ENCODE data around the gene OR2V1.
A peak's percentile ranks its signal among the peaks of the same experiment; 100 is the strongest.
"Not testable (repeated sequence)": the region's sequence is repeated elsewhere in the genome, so short reads cannot be mapped to it uniquely, and the experiment has no call there.

Gene OR2V1

DNA sequence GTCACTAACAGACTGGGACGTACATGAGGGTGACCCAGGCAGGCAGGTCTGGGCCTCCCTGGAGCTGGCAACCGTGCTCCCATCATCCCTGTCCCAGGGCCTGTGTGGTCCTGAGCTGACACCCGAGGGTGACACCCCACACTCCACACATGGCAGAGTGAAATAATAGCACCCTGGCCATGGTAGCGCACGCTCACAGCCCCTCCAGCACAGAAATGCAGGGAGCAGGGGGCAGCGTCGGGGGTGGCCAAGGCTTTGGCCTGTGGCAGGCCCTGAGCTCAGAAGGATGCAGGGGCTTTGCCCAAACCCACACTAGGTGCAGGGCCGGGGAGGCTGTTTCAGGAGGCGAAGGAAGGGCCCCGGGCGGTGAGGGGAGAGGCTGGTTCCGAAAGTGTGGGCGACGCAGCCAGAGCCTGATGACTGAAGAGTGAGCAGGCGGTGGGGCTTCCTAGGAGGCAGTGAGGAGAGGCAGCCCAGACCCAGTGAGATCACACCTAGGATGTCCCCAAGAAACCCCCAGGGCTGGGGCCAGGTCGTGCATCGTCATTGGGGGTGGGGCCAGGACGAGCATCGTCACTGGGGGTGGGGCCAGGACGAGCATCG, 29.3 kb upstream of the OR2V1 start:
- peak; percentile 88 to 89 for DNase-seq

DNA sequence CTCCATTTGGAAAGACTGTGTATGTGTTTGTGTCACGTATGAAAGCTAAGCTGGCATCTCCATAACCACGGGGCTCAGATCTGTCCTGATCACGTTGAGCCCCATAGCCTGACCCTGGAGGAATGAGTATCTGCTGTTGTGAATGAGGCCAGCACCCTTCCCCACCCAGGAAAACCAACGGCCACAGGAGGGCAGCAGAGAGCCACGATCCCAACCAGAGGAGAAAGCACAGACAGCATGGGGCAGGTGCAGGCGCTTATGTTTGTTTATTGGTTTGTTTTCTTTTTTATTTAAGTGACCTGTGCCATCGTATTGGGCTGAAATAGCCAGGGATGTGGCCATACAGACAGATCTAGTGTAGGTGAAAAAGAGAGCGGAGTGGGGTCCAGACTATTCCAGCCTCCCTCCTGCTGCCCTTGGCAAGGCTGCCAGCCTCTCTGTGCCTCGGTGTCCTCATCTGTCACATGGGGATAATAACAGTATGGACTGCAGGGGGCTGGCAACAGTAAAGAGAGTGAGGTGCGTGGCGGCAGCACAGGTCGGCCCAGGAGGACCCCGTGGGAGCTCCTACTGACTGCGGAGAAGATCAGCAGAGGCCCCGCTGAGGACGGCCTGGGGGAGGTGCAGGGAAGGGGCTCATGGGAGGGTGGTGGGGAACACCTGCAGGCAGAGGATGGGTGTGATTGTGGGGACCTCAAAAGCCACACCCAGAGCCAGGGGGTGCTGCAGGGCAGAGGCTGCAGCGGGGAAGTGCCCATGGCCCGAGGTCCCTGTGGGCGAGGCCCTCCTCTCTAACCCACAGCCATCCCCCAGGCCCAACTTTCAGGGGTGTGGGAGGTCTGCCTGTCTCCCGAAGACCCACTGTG, 28.6 kb upstream of the OR2V1 start:
- DNase-seq = peak; percentile 89 to 91

DNA sequence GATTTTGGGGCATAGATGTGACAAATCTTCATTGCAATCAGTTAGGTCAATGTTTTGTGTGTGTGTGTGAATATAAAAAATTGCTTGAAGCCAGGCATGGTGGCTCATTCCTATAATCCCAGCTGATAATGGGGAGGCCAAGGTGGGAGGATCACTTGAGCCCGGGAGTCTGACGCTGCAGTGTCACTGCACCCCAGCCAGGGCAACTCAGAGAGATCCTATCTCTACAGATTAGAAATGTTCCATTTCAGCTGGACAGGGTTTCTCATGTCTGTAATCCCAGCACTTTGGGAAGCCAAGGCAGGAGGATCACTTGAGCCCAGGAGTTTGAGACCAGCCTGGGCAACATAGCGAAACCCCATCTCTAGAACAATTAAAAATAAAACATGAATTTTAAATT, 27.9 kb upstream of the OR2V1 start:
- no peak for DNase-seq

DNA sequence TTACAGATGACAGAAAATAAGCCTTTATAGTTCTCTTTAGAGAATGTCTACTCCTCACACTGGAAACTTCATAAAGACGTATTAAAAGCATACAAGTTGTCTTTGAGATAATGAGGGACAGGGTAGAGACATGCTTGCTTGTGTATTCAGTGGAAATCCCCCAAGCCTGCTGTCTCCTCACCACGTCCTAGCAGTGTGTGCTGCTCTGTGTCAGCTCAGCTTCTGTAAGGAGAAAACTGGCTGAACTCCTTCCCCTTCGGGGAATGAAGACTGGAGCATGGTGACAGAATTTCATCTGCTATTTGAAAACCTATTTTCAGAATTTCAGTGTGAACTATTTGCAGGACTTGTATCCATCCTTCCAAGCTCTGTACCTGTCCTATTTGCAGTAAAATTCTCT, 25.8 kb upstream of the OR2V1 start:
- DNase-seq = no peak

DNA sequence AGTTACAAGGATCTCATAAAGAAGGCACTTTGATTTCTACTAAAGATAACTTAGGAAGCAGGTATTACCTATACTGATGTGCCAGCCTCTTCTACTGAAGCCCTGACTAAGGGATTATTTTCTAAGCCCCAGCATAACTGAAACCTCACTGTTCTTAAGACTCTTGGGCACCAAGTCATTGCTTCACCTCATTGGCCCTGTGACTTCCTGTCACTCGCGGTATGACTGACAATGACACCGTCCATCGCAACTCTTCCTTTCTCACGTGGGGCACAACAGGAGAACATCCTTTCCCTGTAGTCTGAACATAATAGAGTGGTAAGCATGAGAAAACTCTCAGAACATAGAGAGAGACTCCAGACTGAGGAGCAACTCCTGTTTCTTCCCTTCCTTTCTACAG, 22.8 kb upstream of the OR2V1 start:
- no peak for DNase-seq

DNA sequence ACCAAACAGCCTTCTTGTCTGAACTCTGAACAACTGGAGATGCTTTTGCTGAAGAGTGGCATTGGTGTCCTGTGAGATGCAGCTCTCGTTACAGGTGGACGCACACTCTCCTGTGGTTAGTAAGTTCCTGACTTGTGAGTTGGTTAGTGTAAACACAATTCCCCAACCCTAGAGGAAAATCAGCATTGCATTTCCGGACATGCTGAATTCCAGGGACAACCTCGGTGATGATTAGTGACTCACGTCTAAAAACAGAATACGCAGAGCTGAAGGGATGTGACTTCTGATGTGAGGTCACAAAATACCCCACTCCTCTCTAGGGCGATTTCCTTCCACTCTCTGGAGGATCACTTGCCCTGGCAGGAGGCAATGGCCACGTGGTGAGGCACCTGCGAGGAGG, 21.4 kb upstream of the OR2V1 start:
- no peak for DNase-seq

DNA sequence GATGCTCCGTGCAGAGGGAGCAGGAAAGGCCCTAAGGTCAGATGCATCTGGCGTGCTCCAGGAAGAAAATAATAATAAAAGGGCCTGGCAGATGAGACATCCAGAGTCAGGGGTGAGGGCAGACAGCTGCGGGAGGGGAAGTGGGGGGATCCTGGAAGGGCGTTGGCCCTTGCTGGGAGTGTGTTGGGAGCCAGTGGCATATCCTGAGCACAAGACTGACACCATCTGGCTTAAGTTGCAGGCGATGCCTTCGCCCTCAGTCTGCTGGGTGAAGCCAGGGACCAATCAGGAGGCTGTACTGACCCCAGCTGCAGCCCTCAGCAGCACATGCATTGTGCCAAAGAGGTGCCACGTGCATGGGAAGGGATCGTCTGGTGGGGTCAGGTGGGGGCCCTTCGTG, 20.2 kb upstream of the OR2V1 start:
- no peak for DNase-seq

DNA sequence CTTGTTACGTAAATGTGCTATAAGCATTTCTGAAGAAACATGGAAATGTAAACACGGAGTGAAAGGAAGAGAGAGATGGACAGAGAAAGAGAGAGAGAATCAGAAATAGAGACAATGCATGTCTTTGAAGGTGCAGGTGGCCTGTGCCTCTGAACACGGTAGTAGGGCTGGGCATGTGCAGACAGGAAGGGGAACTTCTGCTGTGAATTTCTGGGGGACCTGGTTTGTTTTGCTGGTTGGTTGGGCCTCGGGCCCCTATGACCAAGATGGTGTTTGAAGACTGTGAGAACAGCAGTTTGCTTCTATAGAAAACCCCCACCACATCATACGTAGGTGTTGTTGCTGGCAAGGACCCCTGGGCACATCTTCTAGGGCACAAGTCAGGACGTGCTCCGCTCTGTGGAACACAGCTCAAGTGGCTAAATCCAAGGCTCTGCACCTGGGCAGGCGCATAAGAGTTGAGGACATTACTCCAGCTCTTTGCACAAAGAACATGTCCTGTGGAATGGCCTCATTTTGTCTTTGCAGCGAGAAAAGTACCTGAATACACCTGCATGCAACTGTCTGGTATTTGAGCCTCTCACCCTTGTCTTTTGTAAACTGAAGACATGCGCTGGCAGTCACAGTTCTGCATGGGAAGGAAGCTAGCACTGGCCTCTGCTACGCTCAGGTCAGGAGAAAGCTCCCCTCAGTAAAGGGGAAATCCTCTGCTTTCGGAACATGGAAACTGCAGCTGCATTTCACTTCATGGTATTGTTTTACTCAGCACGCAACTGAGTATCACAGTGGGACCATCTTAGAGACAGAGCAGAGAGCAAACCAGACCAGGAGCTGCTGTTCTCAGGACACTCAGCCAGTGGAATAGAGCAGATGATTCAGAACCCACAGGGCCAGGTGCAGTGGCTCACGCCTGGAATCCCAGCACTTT, 19.1 kb upstream of the OR2V1 start:
- no peak for DNase-seq

DNA sequence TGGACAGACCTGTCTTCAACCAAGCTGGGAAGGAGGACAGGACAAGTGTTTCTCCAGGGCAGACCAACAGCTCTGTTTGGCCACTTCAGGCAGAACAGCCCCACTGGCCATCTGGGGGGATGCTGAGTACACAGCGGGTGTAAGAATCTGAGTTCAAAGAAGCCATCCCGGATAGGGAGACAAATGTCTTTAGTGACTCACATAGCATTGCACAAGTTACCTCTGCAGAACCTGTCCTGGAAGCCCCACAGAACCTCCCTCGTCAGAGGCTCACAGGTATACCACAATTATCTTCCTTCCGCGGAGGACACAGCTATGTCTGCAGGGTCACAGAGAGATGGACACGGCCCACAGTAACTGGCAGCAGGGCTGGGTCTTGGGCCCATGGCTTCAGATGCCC, 18.4 kb upstream of the OR2V1 start:
- DNase-seq = no peak

DNA sequence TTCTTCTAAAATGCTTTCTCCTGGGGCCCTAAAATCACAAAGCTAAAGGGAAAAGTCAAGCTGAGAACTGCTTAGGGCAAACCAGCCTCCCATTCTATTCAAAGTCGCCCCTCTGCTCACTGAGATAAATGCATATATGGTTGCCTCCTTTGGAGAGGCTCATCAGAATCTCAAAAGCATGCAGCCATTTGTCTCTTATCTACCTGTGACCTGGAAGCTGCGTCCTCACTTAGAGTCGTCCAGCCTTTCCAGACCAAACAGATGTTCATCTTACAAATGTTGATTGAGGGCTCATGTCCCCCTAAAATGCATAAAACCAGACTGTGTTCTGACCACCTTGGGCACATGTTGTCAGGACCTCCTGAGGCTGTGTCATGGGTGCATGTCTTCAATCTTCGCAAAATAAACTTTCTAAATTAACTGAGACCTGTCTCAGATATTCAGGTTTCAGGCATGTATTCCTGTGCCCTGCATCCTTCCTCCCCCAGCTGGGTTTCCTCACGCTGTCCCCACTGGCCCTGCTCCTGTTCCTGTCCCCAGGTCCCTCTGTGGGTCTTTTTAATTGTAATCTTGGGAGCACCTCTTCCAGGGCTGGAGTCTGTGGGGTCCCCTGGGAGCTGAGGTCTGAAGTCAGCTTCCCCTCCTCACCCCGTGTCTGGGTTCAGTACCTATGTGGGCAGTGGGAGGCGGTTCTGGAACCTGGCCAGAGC, 16.1 kb upstream of the OR2V1 start, which contains the start of gene OR2V2:
TSS of gene OR2V2 (plus strand) at position 660 of the 710 bp plus-strand sequence. CDS start 7,357 bp downstream, outside the sequence.
- not testable (repeated sequence) for DNase-seq

DNA sequence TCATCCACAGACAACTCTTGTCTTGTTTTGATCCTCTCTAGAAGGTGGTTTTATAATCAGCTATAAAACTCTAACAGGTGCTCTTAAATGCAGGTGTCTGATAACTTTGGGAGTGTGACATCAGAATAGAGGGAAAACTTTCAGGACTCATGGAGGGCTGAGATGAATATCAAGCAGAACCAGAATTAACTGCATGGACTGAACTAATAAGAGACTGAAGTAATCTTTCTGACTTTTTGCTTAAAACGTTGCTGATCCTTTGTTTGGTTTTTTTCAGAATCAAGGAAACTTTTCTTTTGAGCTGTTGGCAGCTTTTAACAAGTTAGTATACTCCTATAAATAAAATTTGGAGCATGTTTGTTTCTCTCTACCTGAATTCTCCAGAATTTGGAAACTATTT, 14.2 kb upstream of the OR2V1 start:
- DNase-seq = no peak

DNA sequence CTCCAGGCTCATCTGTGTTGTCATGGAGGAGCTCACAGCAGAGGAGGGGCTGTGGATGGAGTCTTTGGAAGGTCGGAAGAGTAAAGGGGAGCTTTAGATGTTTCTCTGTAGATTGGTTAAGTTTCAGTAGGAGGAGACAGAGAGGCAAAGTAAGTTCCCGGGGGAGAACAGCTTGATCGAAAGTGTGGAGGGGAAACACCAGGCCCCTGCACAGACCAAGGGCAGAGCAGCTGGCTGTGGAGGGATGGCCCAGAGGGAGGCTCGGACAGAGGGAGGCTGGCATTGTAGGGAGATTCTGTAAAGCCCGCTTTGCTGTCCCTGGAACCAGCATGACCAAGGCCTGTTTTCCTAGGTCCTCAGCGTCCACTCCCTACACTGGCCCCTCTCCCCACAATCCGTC, 11.1 kb upstream of the OR2V1 start:
- no peak for DNase-seq

DNA sequence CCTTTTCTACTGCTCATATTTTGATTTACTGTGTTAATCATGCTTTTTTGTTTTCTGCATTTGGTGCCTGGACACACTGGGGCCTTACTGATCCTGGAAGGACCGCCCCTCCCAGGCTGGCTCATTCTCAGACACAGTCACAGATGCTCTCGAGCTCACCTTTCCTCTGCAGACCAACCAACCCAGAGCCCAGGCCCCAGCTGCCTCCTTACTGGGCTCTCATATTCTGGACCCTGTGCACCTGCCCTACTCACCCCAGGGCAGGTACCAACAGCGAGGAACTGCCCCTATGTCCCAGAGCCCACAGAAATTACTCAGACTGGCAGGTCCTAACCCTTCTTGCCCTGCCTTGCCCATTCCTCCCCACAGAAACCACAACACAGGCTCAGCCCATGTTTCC, 9.8 kb upstream of the OR2V1 start:
- no peak for DNase-seq

DNA sequence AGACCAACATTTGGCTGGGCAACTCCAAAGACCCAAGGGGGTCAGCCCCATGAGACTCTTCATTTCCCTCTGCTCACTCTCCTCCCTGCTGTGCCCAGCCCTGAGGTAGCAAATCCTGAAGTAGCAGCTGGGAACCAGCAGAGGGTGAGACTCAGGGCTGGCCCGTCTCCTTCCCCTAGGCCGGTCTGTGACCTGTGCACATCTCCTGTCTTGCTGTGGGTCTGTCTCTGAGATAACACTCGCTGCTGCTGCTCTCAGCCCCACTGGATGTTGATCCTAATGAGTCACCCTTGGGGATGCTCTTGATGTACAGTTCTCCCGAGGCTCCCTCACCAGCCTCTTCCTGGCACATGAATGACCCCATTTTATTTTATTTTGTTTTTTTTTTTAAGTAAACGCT, 7.3 kb upstream of the OR2V1 start:
- no peak for DNase-seq

DNA sequence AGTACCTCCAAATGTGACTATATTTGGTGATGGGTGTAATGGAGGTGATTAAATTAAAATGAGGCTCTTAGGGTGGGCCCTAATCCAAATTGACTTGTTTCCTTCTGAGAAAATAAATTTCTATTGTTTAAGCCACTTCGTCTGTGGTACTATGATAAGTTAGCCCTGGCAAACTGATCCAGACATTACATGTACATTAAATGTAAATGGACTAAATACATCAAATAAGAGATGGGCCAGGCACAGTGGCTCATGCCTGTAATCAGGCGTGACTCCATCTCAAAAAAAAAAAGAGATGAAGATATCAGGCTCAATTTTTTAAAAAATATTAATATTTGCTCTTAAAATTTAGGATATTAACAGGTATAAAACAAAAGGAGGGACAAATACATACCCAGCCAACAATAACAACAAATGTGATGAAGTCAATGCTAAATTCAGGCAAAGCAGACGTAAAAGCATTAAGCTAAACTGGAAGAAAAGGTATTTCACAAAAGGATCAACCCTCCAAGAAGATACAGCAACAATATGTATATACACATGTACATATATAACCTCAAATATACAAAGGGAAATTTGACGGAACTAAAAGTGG, 5.5 kb upstream of the OR2V1 start:
- no peak for DNase-seq

DNA sequence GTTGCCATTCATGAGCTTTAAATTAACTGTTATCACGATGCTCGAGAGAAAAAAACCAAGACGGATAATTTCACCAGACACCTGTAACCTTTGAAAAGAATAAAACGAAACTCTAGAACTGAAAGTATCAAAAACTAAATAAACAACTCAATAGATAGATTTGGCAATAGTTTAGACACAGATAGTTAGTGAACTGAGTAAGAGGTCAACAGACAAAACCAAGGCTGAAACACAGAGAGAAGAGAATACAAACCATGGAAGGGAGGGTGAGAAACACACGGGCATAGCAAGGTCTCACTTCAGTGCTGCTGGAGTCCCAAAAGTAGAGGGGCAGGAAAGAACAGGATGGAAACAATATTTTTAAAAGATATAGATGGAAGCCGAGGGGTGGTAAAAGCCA, 3.3 kb upstream of the OR2V1 start:
- DNase-seq = no peak

DNA sequence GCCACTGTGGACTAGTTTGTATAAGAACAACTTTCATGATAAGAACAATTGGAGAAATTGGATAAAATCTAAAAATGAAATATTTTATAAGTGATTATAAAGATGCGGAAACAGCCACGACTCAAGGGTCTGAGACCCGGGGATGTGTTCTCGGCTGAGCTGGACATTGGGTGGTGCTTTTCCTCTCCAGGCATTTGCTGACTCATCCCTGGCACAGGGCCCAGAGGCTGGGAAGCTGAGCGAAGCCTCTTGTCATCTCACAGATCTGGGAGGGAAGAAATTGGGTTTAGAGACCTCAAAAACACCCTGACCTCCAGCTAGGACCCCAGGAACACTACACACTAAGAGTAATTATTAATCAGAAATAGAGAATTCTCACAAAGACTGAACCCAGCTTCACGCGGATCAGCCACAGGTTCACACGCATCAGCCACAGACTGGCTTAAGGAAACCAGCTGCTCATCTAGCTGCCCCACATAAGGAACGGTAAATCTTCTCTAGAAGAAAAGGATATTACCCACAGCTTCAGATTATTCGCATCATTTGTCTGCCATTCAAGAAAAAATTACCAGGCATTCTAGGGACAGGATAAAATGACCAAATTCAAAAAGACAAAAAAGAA, 2.8 kb upstream of the OR2V1 start:
- DNase-seq = no peak

DNA sequence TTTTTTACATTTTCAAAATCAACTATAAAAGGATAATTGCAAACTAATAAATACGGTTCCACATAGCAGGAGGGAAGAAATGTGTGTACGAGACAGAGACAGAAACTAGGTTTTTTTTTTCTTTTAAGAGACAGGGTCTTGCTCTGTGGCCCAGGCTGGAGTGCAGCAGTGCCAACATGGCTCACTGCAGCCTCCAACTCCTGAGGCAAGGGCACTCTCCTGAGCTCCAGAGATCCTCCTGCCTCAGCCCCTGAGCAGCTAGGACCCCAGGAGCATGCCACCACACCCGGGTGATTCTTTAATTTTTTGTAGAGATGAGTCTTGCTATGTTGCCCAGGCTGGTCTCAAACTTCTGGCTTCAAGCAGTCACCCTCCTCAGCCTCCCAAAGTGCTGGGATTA, 2.1 kb upstream of the OR2V1 start:
- no peak for DNase-seq

DNA sequence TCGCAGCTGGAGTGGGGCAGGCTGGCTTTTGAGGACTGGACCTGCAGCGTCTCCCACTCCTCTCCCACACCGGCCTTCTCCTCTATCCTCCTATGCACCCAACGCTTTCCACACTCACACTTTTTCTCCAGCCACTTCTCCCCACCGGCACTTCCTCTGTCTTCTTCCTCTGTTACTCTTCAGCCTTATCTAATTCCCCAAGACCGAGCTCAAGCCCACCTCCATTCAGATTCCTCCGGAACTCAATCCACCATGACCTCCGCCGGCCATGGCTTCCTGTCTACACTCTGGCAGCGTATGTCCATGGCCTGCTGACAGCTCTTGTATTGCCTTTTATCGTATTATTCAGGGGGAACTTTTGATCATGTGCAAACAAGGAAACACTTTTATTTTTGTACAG, 545 bp upstream of the OR2V1 start:
- no peak for DNase-seq

DNA sequence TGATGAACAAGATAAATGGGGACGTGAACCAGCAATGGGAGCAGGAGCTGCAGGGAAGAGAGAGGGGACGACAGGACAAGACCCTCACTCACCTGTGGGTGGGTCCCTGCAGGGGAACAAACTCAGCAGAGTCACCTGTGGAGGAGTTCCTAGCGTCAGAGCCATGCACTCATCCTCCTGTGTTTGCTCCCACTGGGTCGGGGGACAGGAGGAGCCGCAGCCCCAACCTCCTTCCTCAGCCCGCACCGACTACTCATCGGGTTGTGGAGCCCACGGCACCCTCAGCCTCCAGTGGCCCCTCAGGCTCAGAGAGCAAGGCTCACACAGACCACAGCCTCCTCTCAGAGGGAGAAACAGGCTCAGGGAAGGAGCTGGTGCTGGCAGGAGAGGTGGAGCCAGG, 888 bp downstream of the OR2V1 start:
- DNase-seq = not testable (repeated sequence)

DNA sequence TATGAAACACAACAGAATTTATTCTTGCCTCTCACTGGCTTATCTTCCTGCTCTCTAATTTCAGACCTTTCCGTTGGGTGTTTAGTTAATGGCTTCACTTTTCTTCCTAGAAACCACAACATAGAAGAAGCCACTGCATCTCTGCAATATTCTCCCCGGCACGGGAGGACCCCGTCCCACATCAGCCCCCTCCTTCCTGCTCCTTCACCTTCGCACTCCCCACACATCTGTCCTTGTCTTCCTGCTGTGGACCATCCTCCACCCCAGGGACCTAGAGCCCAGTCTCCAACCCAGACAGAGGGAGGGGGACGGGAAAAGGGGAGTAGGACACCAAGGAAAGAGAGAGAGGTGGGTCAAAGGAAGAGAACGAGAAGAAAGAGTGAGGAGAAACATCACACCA, 1.4 kb downstream of the OR2V1 start:
- no peak for DNase-seq

Data from CD4-positive, alpha-beta T cell treated with Interleukin-4 for 1 hour (primary cell).